ENCODE measurements around the gene PPP6R3.
"Not testable (repeated sequence)": the region's sequence is repeated elsewhere in the genome, so short reads cannot be mapped to it uniquely, and the experiment has no call there.

Gene PPP6R3

DNA sequence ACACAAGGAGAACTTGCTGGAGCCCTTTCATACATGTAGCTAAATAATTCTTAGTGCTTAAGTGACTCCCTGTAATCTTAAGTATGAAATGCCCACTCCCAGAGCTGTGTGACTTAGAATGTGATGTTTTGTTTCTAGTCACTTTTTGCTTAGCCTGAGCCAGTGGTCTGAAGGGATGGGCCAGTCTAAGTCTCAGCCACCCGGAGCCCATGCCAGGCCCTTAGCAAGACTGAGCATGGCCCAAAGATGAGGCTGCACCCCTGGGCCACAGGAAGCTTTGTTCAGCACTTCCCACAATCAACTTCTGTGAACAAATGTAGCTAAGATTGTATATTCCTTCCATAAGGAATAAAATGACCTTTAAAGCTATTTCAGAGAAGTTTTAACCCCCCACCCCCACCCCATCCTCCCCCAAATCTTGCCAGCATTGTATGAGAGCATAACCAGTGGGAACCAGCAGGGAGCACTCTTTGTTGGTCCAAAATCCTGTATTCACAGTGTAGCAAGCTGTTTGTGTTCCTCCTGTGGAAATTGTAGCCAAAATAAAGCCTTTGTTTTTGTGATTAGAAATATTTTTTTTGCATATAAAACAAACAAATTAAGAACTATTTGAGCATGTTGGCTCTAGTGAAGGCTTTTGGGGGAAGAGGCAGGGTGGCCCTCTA is 150.0 kb downstream of the PPP6R3 start:
- no peak for DNase-seq (ENCODE audit: low spot score)

DNA sequence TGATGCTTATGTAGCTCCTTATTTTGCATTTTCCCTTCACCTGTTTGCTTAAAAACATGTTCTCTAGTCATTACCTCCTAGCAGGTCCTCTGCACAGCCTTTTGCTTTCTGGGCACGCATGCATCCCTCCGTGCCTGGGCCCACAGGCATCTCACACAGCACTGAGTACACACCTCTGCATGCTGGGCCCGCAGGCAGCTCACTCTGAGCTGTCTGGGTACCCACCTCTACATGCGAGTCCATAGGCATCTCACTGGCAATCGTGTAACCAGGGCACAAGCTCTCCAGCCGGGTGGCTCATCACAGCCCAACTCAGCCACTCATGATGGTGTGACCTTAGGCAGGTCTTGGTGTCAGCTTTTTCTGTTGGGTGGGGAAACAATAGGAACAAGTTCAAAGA is 155.1 kb downstream of the PPP6R3 start:
- no peak for DNase-seq (ENCODE audit: low spot score)

DNA sequence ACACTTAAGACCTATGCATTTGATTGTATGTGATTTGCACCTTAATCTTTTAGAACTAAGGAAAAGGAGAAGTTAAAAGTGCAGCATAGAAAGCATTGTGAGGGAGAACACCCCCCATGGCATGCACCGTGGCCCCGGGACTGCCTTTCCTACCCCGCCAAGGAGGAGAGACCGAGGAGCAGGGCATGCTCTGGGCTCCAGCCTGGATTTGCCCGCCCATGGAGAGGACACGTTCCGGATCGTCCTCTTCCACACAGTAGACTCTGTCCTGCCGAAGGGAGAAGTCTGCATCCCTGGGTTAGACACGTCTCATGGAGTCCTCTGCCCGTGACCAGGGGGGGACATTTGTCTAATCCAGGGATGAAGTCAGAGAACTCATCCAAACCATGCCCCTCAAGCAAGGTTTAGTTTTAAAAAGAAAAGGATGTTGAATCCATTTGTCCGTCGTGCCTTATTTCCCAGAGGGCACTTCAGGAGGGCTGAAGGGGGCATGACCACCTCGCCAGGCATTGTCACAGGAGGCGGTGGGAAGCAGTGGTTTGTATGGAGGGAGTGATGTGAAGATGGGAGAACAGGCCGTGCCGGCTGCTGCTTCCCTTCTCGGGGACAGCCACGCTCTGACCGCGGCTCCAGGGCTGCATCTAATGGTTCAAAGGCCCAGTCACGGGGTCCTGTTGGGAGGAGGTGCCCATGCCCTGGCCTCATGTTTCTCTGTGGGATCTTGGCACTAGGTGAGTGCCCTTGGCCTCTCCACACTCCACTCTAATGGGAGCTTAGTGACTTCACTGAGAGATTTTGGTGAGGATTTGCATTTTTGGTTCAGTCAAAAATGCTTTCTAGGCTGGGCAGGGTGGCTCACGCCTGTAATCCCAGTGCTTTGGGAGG is 157.6 kb downstream of the PPP6R3 start:
- no peak for DNase-seq (ENCODE audit: low spot score)

DNA sequence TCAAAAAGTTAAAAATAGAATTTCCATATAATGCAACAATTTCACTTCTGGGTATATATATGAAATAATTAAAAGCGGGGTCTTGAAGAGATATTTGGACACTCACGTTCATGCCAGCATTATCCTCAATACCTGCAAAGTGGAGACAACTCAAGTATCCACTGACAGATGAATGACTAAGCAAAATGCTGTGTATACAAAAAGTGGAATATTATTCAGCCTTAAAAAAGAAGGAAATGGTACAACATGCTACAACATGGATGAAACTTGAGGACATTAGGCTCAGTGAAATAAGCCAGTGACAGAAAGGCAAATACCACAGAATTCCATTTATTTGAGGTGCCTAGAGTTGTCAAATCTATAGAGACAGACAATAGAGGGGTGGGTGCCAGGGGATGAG is 161.3 kb downstream of the PPP6R3 start:
- no peak for DNase-seq (ENCODE audit: low spot score)

DNA sequence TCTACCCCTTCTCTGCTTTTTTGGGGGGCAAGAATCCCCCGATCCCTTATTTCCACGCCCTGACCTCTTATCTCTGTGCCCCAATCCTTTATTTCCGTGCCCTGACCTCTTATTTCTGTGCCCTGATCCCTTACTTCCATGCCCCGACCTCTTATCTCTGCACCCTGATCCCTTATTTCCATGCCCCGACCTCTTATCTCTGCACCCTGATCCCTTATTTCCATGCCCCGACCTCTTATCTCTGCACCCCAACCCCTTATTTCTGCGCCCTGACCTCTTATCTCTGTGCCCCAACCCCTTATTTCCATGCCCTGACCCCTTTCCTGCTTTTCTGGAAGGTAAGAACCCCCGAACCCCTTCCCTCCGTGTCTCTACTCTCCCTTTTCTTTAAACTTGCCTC is 163.2 kb downstream of the PPP6R3 start:
- not testable (repeated sequence) for DNase-seq (ENCODE audit: low spot score)

DNA sequence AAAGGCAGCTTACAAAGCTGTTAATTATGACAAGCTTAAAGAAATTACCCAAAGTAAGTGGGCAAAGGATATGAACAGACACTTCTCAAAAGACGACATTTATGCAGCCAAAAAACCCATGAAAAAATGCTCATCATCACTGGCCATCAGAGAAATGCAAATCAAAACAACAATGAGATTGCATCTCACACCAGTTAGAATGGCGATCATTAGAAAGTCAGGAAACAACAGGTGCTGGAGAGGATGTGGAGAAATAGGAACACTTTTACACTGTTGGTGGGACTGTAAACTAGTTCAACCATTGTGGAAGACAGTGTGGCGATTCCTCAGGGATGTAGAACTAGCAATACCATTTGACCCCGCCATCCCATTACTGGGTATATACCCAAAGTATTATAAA is 164.5 kb downstream of the PPP6R3 start:
- not testable (repeated sequence) for DNase-seq (ENCODE audit: low spot score)

DNA sequence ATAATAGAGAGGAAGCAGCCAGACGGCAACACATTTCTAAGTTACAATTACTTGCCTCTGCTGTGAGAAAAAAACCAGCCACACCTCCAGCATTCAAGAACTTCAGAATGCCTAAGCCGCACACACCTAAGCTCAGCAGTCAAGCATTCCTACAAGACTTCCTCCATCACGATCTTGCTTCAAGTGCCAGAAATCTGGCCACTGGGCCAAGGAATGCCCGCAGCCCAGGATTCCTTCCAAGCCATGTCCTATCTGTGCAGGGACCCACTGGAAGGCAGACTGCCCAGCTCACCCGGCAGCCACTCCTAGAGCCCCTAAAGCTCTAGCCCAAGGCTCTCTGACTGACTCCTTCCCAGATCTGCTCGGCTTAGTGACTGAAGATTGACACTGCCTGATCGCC is 165.7 kb downstream of the PPP6R3 start:
- DNase-seq (ENCODE audit: low spot score), result not testable (repeated sequence)

DNA sequence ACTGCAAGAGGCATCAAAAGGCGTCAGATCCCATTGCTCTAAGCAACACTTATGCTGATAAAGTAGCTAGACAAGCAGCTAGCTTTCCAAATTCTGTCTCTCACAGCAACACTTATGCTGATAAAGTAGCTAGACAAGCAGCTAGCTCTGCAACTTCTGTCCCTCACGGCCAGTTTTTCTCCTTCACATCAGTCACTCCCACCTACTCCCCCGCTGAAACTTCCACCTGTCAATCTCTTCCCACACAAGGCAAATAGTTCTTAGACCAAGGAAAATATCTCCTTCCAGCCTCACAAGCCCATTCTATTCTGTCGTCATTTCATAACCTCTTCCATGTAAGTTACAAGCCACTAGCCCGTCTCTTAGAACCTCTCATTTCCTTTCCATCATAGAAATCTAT is 168.3 kb downstream of the PPP6R3 start:
- not testable (repeated sequence) for DNase-seq (ENCODE audit: low spot score)

DNA sequence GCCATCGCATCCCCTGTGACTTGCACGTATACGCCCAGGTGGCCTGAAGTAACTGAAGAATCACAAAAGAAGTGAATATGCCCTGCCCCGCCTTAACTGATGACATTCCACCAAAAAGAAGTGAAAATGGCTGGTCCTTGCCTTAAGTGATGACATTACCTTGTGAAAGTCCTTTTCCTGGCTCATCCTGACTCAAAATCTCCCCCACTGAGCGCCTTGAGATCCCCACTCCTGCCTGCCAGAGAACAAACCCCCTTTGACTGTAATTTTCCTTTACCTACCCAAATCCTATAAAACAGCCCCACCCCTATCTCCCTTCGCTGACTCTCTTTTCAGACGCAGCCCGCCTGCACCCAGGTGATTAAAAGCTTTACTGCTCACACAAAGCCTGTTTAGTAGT is 171.8 kb downstream of the PPP6R3 start:
- DNase-seq (ENCODE audit: low spot score), result not testable (repeated sequence)

DNA sequence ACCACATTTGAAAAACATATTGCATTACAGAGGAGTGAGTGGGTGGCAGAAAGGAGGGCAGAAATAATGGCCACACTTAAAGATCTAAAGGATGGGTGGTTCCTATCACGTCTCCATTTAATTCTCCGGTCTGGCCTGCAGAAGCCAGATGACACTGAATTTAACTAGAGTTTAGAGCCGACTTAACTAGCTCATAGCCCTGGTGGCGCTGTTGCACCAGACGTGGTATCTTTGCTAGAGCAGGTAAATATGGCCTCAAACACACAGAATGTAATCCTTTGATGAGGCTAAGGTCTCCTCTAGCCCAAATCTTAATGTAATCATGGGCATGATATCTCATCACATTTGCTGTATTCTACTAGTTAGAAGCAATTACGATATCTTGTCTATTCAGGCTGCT is 172.2 kb downstream of the PPP6R3 start:
- peak; percentile 56 for DNase-seq (ENCODE audit: low spot score)

DNA sequence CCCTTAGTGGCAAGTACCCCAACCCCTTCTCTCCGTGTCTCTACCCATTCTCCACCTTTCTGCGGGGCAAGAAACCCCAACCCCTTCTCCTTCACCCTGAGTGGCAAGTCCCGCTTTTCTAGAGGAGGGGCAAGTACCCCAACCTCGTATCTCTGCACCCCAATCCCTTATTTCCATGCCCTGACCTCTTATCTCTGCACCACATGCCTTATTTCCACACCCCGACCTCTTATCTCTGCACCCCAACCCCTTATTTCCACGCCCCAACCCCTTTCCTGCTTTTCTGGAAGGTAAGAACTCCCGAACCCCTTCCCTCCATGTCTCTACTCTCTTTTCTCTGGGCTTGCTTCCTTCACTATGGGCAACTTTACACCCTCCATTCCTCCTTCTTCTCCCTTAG is 174.1 kb downstream of the PPP6R3 start:
- DNase-seq (ENCODE audit: low spot score), result not testable (repeated sequence)

DNA sequence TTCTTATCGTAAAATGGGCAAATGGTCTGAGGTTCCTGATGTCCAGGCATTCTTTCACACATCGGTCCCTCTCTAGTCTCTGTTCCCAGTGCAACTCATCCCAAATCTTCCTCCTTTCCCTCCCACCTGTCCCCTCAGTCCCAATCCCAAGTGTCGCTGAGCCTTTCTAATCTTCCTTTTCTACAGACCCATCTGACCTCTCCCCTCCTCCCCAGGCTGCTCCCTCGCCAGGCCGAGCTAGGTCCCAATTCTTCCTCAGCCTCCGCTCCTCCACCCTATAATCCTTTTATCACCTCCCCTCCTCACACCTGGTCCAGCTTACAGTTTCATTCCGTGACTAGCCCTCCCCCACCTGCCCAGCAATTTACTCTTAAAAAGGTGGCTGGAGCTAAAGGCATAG is 174.6 kb downstream of the PPP6R3 start:
- not testable (repeated sequence) for DNase-seq (ENCODE audit: low spot score)

DNA sequence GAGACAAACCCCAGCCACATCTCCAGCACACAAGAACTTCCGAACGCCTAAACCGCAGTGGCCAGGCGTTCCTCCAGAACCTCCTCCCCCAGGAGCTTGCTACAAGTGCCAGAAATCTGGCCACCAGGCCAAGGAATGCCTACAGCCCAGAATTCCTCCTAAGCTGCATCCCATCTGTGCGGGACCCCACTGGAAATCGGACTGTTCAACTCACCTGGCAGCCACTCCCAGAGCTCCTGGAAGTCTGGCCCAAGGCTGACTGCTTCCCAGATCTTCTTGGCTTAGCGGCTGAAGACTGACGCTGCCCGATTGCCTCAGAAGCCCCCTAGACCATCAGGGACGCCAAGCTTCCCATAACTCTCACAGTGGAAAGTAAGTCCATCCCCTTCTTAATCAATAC is 175.3 kb downstream of the PPP6R3 start:
- not testable (repeated sequence) for DNase-seq (ENCODE audit: low spot score)

DNA sequence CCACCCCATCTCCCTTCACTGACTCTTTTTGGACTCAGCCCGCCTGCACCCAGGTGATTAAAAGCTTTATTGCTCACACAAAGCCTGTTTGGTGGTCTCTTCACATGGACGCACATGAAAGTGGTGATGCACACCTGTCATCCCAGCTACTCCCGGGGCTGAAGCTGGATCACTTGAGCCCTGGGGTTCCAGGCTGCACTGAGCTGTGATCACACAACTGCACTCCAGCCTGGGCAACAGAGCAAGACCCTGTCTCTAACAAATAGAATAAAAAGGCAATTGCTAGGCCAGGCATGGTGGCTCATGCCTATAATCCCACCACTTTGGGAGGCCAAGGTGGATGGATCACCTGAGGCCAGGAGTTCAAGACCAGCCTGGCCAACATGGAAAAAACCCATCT is 178.8 kb downstream of the PPP6R3 start:
- not testable (repeated sequence) for DNase-seq (ENCODE audit: low spot score)

DNA sequence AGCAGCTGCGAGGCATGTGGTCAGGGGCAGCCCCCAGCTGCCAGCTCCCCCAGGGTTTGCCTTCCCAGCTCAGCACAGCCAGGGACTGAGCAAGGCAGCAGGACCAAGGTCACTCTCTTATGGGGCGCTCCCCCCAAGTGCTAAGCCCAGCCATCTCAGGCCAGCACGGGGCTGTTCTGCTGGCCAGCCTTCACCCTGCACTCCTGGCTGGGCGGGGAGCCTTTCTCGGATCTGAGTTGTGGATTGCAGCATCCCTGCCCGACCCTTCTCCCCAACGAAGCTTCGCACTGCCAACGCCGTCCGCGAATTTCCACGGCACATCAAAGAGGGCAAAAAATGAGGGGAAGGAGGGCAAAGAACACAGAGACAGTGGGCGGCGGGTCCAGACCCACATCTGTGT is 181.3 kb downstream of the PPP6R3 start:
- DNase-seq (ENCODE audit: low spot score), result no peak

DNA sequence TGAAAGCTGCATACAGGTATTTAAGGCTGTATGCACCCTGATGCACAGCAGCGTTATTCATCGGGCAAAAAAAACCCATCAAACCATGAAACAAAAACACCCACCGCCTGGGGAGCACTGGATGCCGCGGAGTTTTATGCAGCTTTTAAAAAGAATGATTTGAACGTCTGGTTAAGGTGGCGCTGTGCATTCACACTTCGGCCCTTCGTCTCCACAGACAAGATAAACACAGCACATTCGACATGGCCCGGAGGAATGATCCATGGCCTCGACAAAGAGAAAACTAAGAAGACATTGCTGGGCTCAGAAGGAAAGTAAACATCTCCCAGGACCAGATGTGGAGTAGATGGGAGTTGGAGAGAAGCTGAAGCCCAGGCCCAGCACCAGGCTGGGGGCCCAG is 183.0 kb downstream of the PPP6R3 start:
- DNase-seq (ENCODE audit: low spot score), result no peak

DNA sequence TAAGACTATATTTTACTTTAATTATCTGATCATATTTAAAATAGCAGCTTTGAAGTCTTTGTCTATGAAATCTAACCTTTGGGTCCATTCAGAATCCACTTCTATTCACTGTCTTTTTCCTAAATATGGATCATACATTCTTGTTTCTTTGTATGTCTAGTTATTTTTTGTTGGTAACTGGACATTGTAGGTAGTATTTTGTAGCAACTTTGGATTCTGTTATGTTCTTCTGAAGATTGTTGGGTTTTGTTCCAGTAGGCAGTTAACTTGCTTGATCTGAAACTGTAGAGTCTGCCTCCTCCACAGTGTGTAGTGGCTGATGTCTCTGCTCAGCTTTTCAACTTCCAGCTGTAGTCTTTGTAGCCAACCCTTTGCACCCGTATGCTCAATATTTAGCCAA is 186.3 kb downstream of the PPP6R3 start:
- no peak for DNase-seq (ENCODE audit: low spot score)

DNA sequence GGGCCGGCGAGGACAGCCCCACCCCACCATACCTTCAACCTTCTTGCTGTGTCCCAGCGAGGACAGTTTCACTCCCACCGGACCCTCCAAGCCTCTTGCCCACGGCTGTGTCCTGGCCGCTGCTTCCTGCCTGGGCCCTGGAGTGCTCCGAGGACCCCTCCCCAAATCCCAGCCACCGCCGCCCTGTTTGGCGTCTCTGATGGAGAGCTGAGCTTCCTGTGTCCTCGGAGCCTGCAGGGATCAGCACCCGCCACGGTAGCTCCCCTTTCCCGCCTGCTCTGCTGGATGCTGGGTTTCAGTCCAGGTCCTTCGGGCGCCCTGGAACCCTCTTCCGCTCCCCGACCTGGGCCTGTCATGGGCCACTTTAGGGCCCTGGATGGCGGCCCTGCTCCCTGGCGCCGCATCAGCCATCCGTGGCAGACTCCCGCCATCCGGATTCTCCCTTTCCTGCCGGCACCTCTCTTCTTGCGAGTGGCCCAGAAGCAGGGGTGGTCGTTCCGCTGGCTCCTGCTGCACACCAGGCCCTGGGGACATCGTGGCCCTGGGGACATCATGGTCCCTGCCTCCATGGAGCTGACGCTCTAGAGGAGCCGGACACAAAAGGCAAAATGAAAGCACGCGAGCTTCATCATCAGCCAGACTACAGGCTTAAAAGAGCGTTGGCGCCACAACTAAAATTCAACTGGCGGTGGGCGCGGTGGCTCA is 189.5 kb downstream of the PPP6R3 start:
- DNase-seq (ENCODE audit: low spot score), result no peak

DNA sequence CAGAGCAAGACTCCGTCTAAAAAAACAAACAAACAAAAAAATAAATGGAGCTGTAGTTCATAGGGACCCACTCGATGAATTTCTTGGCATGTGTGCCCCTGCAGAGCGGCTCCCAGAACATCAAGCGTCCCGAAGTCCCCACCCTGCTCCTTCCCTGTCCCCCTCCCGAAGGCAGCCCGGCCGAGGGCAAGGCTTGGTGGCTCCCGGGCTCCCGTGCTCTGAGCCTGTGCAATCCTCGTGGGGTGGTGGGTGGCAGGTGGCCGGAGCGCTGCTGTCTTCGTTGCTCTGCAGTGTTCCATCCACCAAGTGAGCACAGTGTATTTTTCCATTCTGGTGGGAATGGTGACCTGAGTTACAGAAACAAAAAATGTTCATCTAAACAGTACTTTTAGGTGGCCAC is 190.2 kb downstream of the PPP6R3 start:
- DNase-seq (ENCODE audit: low spot score), result no peak

DNA sequence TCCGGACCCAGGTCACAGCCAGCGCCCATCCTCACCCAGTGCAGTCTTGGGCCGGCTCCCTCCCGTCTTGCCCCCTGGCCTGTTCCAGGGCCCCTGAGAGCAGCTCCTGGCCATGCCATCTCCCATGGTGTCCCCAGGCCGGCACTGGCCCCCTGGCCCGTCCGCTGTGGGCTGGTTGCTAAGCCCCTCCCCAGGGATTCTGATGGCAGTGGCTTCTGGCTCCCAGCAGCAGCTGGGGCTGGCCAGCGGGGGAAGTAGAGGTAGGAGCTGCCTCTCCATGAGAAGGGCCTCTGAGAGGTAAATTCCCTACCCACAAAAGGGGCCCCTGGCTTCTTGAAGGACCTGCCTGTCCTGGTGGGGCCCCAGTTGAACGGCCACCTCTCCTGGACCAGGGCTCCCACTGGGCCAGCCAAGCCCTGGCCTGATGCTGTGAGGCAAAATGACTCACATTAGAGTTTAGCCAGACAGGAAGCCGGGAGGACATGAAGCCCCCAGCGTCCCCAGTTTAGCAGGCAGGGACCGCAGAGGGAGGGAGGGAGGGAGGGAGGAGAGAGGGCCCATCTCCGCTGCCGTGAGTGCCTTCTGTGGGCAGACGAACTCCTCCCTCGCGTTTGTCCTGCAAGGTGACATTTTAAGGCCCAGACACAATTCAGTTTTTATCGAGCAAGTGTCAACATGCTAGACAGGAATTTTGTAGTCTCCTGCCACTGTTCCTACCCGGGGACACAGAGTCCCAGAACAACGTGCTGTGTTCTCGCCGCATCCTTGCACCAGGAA is 190.8 kb downstream of the PPP6R3 start:
- no peak for DNase-seq (ENCODE audit: low spot score)

DNA sequence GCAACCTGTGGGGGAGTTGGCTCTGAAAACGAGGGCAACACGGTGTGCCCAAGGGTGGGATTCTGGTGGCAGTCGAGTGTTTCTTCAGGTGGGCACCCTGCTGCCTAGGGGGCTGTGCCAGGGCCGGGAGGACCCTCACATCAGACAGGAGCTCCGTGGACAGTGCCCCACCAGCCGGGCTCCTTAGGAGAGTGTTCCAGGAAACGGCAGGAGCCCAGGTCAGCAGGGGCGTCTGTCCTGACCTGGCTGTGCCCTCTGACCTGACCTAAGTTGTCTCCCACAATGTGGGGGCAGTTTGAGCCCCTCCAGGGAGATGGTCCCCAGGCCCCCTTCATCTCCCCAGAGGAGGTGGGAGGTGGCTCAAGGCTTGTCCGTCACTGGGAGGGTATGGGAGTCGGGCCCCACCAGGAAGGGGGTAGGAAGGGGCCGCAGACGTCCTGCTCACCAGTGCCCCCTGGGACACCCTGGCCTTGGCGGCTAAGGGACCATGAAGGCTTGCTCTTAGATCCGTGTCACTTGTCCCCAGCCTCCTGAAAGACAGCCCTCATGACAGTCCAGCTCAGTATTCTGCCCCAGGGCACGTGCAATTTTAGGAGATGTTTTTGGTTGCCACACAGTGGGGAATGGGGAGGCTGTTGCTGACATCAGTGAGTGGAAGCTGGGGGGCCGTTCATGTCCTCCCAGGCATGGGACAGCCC is 191.6 kb downstream of the PPP6R3 start:
- DNase-seq (ENCODE audit: low spot score), result no peak
